HG03439 (cell line): ENCODE results near the gene ZNF200.
"Not testable (repeated sequence)": the region's sequence is repeated elsewhere in the genome, so short reads cannot be mapped to it uniquely, and the experiment has no call there.

Experiments used
- ATAC-seq: cut with Tn5 transposase; IDR thresholded peaks from one replicate; pipeline ENCODE4 v1.9.1; 2021; ENCODE audit warnings: mild to moderate bottlenecking, moderate library complexity; ENCODE audit not compliant: unreplicated experiment

The ZNF200 gene

GRCh38 chr16:3202903-3203539, 31.9 kb downstream of the ZNF200 start:
- no peak for ATAC-seq

DNA sequence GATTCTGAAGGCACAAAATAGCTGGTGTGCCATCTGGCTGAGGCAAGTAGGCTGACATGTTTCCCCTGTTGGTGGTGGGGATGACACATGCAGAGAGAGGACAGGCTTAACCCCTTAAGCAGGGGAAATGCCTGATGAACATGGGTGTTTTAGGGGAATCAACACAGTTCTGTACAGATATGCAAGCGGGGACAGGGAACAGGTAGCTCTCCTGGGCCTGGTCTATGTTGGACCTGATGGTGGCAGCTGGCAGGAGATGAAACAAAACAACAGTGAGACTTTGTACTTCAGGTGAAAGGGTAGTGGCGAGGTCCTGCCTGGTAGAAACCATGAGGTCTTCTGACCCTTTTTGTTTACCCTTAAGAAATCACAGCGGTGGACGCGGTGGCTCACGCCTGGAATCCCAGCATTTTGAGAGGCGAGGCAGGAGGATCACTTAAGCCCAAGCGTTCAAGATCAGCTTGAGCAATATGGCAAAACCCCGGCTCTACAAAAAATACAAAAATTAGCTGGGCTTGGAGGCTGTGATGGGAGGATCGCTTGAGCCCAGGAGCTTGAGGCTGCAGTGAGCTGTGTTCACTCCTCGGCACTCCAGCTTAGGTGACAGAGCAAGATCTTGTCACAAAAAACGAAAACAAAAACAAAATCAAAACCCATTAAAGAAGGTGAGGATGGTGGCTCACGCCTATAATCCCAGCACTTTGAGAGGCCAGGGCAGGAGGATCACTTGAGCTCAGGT, 36.5 kb downstream of the ZNF200 start:
- no peak for ATAC-seq

DNA sequence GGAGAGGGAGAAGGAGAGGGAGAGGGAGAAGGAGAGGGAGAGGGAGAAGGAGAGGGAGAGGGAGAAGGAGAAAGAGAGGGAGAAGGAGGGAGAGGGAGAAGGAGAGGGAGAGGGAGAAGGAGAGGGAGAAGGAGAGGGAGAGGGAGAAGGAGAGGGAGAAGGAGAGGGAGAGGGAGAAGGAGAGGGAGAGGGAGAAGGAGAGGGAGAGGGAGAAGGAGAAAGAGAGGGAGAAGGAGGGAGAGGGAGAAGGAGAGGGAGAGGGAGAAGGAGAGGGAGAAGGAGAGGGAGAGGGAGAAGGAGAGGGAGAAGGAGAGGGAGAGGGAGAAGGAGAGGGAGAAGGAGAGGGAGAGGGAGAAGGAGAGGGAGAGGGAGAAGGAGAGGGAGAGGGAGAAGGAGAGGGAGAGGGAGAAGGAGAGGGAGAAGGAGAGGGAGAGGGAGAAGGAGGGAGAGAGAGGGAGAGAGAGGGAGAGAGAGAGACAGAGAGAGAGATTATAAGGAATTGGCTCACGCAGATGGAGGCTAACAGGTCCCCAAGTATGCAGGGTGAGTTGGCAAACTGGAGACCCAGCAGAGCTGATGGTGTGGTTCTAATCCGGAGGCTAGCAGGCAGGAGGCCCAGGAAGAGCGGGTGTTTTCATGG, 37.1 kb downstream of the ZNF200 start:
- not testable (repeated sequence) for ATAC-seq

DNA sequence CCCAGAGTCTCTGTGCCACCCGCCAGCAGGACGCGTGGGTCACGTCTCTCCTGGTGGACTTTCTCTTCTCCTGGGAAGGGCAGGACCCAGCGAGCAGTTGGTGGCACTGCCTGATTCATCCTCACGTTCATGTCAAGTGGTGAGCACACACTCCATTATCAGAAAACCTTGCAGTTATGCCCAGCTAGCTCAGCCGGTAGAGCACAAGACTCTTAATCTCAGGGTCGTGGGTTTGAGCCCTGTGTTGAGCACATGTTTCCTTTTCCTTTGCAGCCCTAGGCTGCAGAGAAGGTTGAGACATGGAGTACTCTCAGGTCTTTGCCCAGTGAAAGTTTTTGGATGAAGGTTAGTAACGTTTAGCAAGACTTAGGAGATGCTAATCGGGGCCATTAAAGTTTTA, 39.0 kb downstream of the ZNF200 start:
- no peak for ATAC-seq

DNA sequence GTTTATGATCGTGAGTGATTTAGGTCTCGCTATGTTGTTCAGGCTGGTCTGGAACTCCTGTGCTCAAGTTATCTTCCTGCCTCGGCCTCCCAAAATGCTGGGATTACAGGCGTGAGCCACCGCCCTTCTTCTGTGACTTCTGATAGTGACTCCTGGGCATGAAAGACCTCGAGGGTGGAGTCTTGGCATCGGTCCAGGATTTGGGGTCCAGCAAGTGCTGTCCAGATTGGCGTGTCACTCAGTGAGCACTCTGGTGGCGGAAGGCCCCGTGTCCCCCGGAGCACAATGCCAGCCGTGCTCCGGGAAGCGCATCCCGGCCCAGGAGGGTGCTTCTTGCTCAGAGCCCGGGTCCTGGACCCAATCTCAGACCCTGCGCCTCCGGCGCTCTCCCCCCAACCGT, 40.2 kb downstream of the ZNF200 start:
- ATAC-seq: no peak

DNA sequence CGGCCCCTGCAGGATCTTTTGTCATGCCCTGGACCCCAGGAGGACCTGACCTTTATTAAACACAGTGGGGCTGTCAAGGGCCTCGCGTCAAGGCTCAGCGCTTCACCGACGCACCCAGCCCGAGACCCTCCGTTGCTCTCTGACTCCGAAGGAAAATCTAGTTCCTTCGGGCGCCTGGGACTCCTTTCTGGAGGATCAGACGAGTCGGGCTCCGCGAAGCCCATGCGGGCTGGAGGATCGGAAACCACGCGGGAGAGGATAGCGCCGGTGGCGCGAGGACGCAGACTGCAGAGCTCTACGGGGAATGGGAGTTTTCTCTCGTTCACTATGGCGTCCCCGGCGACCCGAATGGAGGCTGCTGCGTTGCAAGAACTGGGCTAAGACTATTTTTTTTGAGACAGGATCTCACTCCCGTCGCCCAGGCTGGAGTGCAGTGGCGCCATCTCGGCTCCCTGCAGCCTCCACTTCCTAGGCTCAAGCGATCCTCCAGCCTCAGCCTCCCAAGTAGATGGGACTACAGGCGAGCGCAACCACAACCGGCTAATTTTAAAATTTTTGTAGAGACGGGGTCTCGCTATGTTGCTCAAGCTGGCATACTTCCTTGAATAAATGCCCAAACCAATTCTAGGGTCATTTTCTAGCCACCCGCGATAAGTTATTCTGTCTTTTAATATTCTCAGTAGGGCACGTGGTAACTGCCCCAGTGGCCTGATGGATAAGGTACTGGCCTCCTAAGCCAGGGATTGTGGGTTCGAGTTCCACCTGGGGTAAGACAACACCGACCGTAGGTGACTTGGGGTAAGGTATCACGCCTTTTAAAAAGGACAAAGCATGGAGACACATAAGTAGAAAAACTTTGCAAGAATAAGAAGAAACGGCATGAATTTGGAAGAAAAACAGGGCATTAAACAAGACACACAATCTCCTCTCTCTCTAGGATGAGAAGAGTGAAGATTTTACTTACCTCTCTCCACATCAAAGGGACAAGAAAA, 41.4 kb downstream of the ZNF200 start:
- ATAC-seq: no peak

GRCh38 chr16:3192476-3193019, 42.4 kb downstream of the ZNF200 start:
- no peak for ATAC-seq

- ATAC-seq: no peak
Observed at GRCh38 chr16:3190949-3191353, 44.0 kb downstream of the ZNF200 start.

DNA sequence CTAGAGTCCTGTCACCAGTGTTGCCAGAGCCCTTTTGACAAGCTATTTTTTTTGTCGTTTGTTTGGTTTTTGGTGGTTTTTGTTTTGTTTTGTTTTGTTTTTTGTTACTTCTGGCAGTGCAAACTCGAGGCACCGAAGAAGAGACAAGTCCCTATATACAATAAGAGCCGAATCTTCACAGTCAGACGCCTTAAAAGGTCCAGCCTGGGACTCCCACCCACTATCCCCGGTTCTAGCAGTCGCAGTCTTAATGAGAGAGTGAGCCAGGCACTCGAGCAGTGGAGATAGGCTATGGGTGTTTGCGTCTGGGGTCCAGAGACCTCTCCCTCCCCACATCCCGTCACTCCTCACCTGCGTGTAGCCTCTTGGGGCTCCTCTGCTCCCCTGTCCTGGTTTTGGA, 45.1 kb downstream of the ZNF200 start:
- no peak for ATAC-seq

- no peak for ATAC-seq
Observed at GRCh38 chr16:3188925-3189825, 45.8 kb downstream of the ZNF200 start.

DNA sequence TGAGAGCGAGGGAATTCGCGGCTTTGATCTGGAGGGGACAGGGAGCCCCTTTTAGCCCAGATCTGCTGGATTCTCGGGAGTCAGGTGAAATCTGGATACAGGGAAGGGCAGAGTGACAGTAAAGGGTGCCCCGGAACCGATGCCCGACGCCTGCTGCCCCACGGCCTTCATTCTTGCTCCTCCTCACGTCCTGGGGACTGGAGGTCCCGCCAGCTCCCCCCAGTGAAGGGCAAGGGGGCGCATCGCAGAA, 46.4 kb downstream of the ZNF200 start:
- ATAC-seq: no peak

DNA sequence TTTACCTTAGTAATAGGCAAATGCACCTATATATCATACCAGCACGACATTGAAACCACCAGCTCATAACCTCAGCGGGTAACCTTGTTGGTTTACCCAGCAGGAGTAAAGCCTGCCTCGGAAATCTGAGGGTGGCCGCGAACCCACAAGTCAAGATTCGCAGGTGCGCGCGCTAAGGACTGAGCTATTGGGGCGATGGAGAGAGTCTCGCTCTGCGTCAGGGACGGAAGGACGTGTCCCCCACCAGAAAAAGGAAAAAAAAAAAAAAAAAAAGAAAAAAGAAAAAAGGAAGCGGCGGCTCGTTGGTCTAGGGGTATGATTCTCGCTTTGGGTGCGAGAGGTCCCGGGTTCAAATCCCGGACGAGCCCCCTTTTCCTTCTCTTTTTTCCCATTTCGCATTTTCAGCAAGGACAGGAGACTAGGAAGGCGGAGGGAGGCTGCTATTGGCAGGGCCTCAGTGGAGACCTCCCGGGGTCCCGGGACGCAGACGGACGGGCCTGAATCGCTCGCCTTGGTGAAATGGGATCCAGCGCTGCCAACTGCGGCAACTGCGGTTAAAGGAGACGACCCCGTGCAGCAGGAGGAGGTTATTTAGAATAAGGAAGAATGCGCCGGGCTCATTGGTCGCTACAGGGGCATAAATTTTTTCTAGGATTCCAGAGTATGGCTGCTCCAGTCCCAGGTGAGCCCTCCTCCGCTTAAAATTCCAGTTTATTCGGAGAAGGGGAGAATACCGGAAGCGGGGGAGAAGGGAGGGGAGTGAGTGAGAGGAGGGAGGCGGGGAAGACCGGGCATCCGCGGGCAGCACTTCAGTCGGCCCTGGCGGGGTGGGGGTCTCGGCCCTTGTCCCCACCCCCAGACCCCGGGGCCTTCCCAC, 46.9 kb downstream of the ZNF200 start, which contains the start of gene OR1F1:
OR1F1 (plus strand) TSS at position 407 of the 877 bp plus-strand sequence.
- ATAC-seq: no peak

DNA sequence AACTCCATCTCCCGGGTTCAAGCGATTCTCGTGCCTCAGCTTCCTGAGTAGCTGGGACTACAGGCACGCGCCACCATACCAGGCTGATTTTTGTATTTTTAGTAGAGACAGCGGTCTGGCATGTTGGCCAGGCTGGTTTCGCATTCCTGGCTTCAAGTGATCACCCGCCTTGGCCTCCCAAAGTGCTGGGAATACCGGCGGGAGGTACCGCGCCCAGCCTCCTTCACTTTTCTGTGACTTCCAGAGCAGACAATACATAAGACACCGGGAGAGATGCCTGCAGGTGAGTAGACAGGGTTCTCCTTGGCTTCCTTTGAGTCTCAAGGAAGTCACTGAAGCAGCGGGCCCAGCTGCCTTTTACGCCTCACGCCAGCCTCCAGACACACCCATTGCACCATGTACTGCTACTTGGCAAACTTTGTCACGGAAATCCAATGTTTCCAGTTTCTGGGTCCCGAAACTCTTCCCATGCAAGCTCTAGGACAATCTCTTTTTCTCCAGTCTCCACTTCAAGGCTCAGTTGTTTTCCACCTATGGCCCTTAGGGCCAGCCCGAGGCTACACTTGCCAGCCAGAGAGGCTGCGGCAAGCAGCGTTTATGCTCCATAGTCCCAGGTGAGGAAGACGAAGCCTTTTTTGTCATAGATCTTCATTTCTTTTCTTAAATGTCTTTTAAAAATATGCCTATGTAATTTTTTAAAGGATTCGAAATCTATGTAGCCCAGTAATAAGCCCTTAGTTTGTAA, 47.8 kb downstream of the ZNF200 start:
- no peak for ATAC-seq

- ATAC-seq: no peak
Observed at GRCh38 chr16:3183445-3184139, 51.4 kb downstream of the ZNF200 start.

DNA sequence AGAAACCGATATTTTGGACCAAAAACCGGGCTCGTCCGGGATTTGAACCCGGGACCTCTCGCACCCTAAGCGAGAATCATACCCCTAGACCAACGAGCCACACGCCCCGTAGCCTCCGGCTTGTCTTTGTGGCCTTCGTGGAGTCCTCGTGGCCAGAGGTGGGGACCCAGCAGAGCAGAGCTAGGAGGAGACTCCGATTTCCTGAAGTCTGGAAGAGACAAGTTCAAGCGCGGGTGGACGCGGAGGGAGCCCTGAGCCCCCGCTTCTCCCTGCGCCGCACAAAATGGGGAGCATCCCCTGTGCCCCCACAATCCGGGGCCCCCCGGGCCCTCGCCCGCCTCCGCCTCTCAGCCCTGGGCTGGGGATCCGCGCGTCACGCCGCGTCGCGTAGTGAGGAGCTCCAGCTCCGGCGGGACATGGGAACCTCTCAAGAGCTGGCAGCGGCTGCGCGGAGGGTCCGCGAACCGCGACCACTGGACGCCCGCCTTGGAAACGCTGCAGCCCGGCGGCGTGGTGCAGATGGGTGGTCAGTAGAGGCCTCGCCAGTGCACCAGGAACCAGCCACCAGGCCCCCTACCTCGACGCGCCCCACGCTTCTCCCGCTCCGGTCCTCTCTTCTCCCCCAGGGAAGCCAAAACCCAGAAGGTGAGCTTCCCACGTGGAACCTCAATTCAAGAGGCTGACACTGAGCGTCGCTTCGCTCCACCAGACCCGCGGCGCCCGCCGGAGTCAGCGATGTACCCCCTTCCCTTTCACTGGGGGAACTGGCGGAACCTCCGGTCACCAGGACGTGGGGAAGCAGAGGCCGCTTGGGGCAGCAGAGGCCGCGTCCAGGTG, 52.1 kb downstream of the ZNF200 start:
- no peak for ATAC-seq

DNA sequence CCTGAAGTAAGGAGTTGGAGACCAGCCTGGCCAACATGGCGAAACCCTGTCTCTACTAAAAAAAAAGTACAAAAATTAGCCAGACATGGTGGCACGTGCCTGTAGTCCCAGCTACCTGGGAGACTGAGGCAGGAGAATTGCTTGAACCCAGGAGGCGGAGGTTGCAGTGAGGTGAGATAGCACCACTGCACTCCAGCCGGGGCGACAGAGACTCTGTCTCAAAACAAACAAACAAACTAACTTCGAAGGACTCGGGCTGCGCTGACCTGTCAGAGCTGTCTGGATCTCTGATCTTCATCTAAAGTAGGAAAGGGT, 52.7 kb downstream of the ZNF200 start:
- ATAC-seq: not testable (repeated sequence)

DNA sequence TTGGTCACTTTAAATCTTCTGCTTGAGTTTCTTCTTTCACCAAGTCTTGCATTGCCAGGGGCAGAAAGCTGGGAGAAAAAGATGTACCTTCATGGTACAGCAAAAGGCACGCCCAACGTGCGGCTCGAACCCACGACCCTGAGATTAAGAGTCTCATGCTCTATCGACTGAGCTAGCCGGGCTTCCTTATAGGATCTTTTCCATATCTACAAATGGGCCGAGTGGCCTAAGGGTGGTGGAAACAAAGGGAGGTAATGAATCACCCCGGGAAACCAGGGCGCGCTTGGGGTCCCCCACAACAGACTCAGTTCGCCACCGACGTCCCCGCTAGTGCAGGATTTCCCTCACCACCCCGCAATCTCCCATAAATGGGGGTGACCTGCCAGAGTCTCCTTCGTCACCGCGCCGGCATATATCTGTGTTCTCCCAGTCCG, 54.5 kb downstream of the ZNF200 start:
- ATAC-seq: no peak
